IPS-15b (cell line): ENCODE measurements around the gene RLN2.

Experiments
- H3K27me3 ChIP-seq: one replicate; pipeline ENCODE4 v1.6.1; 2013; ENCODE audit warnings: low read length; ENCODE audit not compliant: control insufficient read depth, insufficient read depth
- H3K36me3 ChIP-seq: one replicate; pipeline ENCODE4 v1.6.1; 2013; ENCODE audit warnings: low read length; ENCODE audit not compliant: control insufficient read depth, insufficient read depth
- H3K4me1 ChIP-seq: one replicate; pipeline ENCODE4 v1.6.1; 2013; ENCODE audit warnings: mild to moderate bottlenecking, low read length; ENCODE audit not compliant: control insufficient read depth, insufficient read depth
- H3K4me3 ChIP-seq: one replicate; pipeline ENCODE4 v1.5.1; 2013; ENCODE audit warnings: low read depth, low read length
- H3K9ac ChIP-seq: one replicate; pipeline ENCODE4 v1.6.1; 2013; ENCODE audit warnings: low read depth, mild to moderate bottlenecking, low read length
- H3K9me3 ChIP-seq: one replicate; pipeline ENCODE4 v1.6.1; 2013; ENCODE audit warnings: mild to moderate bottlenecking, low read length; ENCODE audit not compliant: control insufficient read depth, insufficient read depth

Gene RLN2

DNA sequence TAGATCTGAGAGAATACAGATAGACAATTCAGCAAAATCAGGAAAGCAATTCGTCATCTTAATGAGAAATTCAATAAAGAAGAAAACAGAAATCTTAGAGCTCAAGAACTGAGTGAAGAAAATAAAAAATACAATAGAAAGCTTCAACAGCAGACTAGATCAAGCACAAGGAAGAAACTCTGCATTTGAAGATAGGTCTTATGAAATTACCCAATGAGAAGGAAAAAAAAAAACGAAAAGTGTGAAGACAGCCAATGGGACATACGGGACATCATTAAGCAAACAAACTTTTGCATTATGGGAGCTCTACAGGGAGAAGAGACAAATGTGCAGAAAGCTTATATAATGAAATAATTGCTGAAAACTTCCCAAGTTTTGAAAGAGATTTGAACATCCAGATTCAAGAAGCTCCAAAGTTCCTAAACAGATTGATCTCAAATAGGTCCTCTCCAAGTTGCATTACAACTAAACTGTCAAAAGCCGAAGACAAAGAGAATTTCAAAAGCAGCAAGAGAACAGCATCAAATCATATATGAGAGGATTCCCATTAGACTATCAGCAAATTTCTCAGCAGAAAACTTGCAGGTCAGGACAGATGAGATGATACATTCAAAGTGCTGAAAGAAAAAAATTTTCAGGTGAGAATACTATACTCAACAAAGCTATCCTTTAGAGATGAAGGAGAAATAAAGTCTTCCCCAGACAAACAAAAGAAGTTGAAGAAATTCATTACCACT is 10.8 kb upstream of the RLN2 start:
- Histone ChIP-seq H3K9me3 (no peaks in the 10 kb centered on the region), H3K9ac (no peak overlapping the region), H3K27me3 (no peaks in the 10 kb centered on the region), H3K4me1 (no peaks in the 10 kb centered on the region), H3K4me3 (no peak overlapping the region), H3K36me3 (no peaks in the 10 kb centered on the region)

DNA sequence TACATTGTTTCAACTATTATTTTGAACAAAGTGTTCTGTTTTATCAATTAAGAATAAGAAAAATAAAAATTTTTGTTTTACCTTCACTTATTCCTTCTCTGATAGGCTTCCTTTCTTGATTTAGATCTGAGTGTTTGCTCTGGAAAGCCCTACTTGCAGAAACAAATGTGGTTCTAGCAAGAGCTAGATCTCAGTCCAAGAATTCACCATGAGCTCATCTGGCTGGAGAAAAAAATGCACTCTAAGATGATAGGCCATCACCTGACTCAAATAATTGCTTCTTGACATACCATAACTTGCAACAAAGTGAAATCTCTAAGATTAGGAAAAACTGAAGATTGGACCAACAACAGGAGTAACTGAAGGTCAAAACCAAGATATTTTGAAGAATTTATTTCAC is 6.3 kb upstream of the RLN2 start:
- Histone ChIP-seq H3K9me3 (no peaks in the 10 kb centered on the region), H3K27me3 (no peaks in the 10 kb centered on the region), H3K9ac (no peak overlapping the region), H3K4me1 (no peaks in the 10 kb centered on the region), H3K4me3 (no peak overlapping the region), H3K36me3 (no peaks in the 10 kb centered on the region)

- Histone ChIP-seq H3K4me3 (no peak overlapping the region), H3K27me3 (no peaks in the 10 kb centered on the region), H3K9me3 (no peaks in the 10 kb centered on the region), H3K36me3 (no peaks in the 10 kb centered on the region), H3K4me1 (no peaks in the 10 kb centered on the region), H3K9ac (no peak overlapping the region)
Measured at GRCh38 chr9:5305741-5306140, 1.2 kb upstream of the RLN2 start.

GRCh38 chr9:5301544-5301943 is 3.0 kb downstream of the RLN2 start:
- Histone ChIP-seq H3K36me3 (no peaks in the 10 kb centered on the region), H3K4me1 (no peaks in the 10 kb centered on the region)

DNA sequence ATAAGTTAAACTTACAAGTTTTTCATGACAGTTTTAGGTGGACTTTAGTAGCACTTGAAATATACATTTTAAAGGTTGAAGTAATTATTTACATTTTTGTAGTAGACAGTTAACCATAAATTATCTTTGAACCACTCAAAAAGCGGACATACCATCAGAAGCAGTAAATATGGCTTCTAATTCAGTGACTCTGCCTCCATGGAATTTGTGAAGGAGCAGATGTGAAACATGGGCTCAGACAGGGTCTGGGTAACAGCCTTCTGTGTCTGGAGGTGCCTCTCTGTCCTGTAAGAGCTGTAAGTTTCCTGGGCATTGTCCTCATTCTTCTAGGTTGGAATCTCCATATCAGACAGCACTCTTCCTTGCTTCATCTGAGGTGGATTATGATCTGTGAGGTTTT is 12.4 kb downstream of the RLN2 start:
- no peaks in the 10 kb centered on the region for H3K9me3 ChIP-seq
- no peaks in the 10 kb centered on the region for H3K27me3 ChIP-seq
- no peak overlapping the region for H3K9ac ChIP-seq
- H3K4me3 ChIP-seq: no peak overlapping the region
- no peaks in the 10 kb centered on the region for H3K36me3 ChIP-seq
- no peaks in the 10 kb centered on the region for H3K4me1 ChIP-seq

More at GRCh38 chr9:5301544-5301943, 3.0 kb downstream of the RLN2 start:
- Histone ChIP-seq H3K27me3 (no peaks in the 10 kb centered on the region), H3K4me3 (no peak overlapping the region), H3K9ac (no peak overlapping the region), H3K9me3 (no peaks in the 10 kb centered on the region)

- Histone ChIP-seq H3K4me3 (no peak overlapping the region), H3K27me3 (no peaks in the 10 kb centered on the region), H3K4me1 (no peaks in the 10 kb centered on the region), H3K9ac (no peak overlapping the region), H3K9me3 (no peaks in the 10 kb centered on the region), H3K36me3 (no peaks in the 10 kb centered on the region)
Measured at GRCh38 chr9:5288591-5288990, 15.9 kb downstream of the RLN2 start.

GRCh38 chr9:5286262-5286661 is 18.3 kb downstream of the RLN2 start:
- H3K9me3 ChIP-seq: no peaks in the 10 kb centered on the region
- no peak overlapping the region for H3K4me3 ChIP-seq
- H3K36me3 ChIP-seq: no peaks in the 10 kb centered on the region
- H3K4me1 ChIP-seq: no peaks in the 10 kb centered on the region
- H3K9ac ChIP-seq: no peak overlapping the region
- H3K27me3 ChIP-seq: no peaks in the 10 kb centered on the region

GRCh38 chr9:5278486-5278885 is 26.0 kb downstream of the RLN2 start:
- H3K4me3 ChIP-seq: no peak overlapping the region
- H3K27me3 ChIP-seq: no peaks in the 10 kb centered on the region
- H3K36me3 ChIP-seq: no peaks in the 10 kb centered on the region
- no peaks in the 10 kb centered on the region for H3K9me3 ChIP-seq
- H3K4me1 ChIP-seq: no peaks in the 10 kb centered on the region
- H3K9ac ChIP-seq: no peak overlapping the region

DNA sequence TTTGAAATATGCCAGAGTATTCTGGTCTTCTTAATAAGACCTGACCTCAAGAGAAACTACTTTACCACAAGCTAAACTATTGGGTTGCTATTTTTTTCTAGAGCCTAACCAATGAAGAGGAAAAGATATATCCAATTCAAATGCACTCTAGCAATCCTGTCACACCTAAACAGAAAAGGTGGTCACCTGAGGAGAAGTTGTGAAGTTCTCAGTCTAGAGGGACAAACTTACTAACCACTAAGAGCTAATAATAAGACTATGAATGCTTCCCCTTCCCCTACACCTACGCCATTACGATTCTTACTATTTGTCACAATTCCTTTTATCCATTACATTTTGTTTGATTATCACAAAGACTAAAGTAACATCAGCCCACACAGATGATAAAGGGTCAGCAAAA is 29.7 kb downstream of the RLN2 start:
- Histone ChIP-seq H3K27me3 (no peaks in the 10 kb centered on the region), H3K4me1 (no peaks in the 10 kb centered on the region), H3K9me3 (no peaks in the 10 kb centered on the region), H3K9ac (no peak overlapping the region), H3K4me3 (no peak overlapping the region), H3K36me3 (no peaks in the 10 kb centered on the region)

GRCh38 chr9:5269249-5269715 is 35.2 kb downstream of the RLN2 start:
- no peak overlapping the region for H3K9ac ChIP-seq
- H3K4me3 ChIP-seq: no peak overlapping the region
- H3K27me3 ChIP-seq: no peaks in the 10 kb centered on the region
- peaks cover 7% of the 10 kb centered on the region for H3K4me1 ChIP-seq
- H3K9me3 ChIP-seq: no peaks in the 10 kb centered on the region
- H3K36me3 ChIP-seq: no peaks in the 10 kb centered on the region

DNA sequence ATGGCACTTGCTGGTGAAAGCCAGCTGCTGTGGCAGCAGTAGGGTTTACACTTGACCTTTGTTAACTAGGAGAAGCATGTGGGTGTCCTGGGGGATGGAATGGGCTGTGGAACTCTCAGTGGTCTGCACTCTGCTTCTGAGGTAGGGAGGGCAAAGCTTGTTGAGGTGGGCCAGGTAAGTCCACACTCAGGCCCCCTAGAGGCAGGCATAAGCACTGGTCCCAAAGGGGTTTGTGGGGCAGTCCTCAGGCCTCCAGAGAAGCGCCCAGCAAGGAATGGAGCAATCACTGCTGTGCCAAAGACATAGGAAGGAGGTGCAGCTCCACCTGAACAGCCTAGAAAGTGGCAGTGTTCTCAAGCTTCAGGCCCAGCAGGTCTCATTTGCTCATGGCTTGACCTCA is 38.6 kb downstream of the RLN2 start:
- Histone ChIP-seq H3K9me3 (no peaks in the 10 kb centered on the region), H3K4me3 (no peak overlapping the region), H3K4me1 (peaks cover 7% of the 10 kb centered on the region), H3K36me3 (no peaks in the 10 kb centered on the region), H3K9ac (no peak overlapping the region), H3K27me3 (no peaks in the 10 kb centered on the region)

DNA sequence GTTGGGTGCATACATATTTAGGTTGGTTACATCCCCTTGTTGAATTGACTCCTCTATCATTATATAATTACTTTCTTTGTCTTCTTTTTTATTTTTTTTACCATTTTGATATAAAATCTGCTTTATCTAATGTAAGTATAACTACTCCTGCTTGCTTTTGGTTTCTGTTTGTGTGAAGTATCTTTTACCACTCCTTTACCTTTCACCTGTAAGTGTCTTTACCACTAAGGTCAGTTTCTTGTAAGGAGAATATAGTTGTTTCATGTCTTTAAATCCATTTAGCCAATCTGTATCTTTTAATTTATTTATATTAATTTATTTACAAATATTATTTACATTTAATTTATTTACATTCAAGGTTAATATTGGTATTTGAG is 40.3 kb downstream of the RLN2 start:
- Histone ChIP-seq H3K9ac (no peak overlapping the region), H3K9me3 (no peaks in the 10 kb centered on the region), H3K36me3 (no peaks in the 10 kb centered on the region), H3K4me3 (no peak overlapping the region), H3K27me3 (no peaks in the 10 kb centered on the region), H3K4me1 (peaks cover 5% of the 10 kb centered on the region)
